ENCODE measurements around the gene SMIM7. TPM values are rescaled to one million over a fixed set of nuclear protein-coding genes. Genes with fewer than 3 reads are reported as not detected.

SMIM7 gene
- total and polyA plus RNA-seq, 7 donors = 65.2 to 110 (median 88.5) TPM

DNA sequence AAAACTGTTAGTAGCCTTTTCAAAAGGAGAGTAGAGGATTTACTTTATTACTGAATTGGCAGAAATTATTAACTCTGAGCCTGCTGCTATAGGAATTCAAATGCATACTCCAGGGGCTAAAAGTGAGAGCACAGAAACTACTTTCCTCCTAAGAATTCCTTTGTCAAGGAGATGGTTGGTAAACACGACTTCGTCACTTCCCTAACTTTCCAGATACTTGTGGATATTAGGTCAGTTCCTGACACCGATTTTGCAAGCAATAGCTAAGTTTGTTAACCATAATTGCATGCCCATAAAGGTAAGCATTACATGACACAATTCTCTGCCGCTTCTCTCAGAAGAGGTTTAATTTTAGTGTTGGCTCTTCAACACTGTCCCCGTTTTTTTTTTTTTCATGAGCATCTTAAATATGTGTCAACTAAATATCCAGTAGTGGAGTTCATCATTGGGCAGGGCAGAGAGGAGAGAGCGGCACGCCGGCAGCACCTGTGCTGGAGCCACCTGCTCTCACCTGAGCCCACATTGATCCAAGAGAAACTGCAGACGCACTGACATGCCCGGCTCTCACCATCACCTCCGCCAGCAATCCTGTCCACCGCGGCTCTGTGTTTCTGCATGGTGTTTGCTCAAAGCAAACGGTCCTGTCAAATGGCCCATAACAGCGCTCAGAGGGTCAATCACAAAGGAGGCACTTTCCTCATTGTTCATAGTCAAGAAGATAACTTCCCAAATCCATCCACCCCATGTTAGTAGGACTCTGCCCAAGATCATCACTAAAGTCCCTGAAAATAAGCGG lies 34.6 kb downstream of the SMIM7 start:
- Histone ChIP-seq H3K4me3 (no peak overlapping the region), H3K27me3 (no peaks in the 10 kb centered on the region), H3K4me1 (peaks cover 0 to 66% (median 45%) of the 10 kb centered on the region in 4 donors), H3K27ac (no peak overlapping the region), H3K9me3 (no peaks in the 10 kb centered on the region), H3K36me3 (peaks cover 0 to 16% (median 0%) of the 10 kb centered on the region in 4 donors)
- TF ChIP-seq POLR2A (IDR thresholded peaks at IDR 0.05) (no peak), POLR2AphosphoS5 (IDR thresholded peaks at IDR 0.05) (no peak), CTCF (IDR thresholded peaks at IDR 0.05) (no peak), EP300 (IDR thresholded peaks at IDR 0.05) (no peak)
- intact Hi-C loops (cut with DNase I) = no loop called here
- no peak for DNase-seq
- WGBS, 2 donors = 53 to 82% methylated on average over 16 of the region's 16 CpGs

DNA sequence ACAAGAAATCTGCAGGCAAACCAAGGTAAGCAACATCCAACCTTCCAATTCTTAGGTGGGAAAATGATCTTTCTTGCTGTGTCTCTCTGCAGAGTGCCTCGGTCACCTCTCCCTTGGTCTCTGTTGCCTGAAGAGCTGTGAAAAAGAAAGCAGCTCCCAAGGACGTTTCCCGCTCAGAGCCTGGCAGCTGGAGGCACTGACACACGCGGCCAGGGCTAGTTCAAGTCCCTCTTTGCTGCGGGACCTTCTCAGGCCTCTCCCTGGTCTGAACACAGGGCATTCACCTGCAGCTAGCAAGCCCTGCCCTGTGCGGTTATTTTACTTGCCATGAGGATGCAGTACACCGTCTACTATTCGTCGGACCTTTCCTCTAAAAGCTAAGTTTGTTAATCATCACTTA lies 35.7 kb downstream of the SMIM7 start:
- intact Hi-C loops (cut with DNase I) = no loop called here
- no peak overlapping the region for H3K4me3 ChIP-seq
- H3K9me3 ChIP-seq = no peaks in the 10 kb centered on the region
- H3K27ac ChIP-seq = no peak overlapping the region
- no peaks in the 10 kb centered on the region for H3K27me3 ChIP-seq
- no peak for TF ChIP-seq CTCF (IDR thresholded peaks at IDR 0.05)
- TF ChIP-seq POLR2A (IDR thresholded peaks at IDR 0.05) = no peak
- TF ChIP-seq EP300 (IDR thresholded peaks at IDR 0.05) = no peak
- no peak for TF ChIP-seq POLR2AphosphoS5 (IDR thresholded peaks at IDR 0.05)
- H3K36me3 ChIP-seq = peaks cover 0 to 12% (median 0%) of the 10 kb centered on the region in 4 donors
- no peak for DNase-seq
- 85 to 90% methylated on average over 10 of the region's 10 CpGs for WGBS, 2 donors
- H3K4me1 ChIP-seq = peaks cover 0 to 68% (median 49%) of the 10 kb centered on the region in 4 donors

DNA sequence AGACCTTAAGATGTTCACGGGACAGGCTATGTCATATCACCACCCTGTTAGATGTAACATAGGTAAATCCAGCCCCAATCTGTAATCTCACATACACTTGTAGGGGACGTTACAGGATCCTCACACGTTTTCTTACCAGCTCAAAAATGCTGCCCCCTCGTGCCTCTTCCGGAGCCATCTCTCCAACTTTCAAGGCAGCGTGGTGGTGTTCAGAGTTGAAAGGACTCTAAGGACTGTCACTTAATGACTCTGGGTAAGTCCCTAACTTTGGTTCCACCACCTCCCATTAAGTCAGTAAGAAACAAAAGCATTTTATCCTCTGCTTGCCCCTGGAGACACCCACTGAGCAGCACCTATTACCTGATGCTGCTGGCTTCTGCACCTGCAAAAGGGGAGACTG lies 36.4 kb downstream of the SMIM7 start:
- no peaks in the 10 kb centered on the region for H3K27me3 ChIP-seq

DNA sequence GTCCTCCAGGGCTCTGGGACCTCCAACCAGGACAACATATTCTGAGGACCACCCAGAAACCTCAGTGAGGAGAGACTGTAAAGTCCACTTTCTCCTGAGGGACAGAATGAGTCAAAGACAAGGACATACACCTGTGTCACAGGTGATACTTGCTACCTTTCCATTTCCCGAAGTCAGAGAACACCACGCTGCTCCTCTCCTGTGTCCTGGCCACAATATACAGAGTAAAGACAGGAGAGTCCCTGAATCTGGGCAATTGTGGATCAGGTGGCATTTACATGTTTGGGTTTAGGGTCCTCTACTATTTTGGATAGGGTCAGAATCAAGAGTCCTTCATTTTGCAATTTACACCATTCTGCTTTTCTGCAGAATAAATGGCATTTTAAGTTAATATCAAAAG lies 36.9 kb downstream of the SMIM7 start:
- intact Hi-C loops (cut with DNase I) = no loop called here
- H3K4me3 ChIP-seq = no peak overlapping the region
- 93 to 95% methylated on average over 2 of the region's 2 CpGs for WGBS, 2 donors
- peaks cover 0 to 12% (median 0%) of the 10 kb centered on the region in 4 donors for H3K36me3 ChIP-seq
- TF ChIP-seq CTCF (IDR thresholded peaks at IDR 0.05) (no peak), POLR2A (IDR thresholded peaks at IDR 0.05) (no peak), POLR2AphosphoS5 (IDR thresholded peaks at IDR 0.05) (no peak), EP300 (IDR thresholded peaks at IDR 0.05) (no peak)
- no peak overlapping the region for H3K27ac ChIP-seq
- no peak for DNase-seq
- peaks cover 0 to 75% (median 53%) of the 10 kb centered on the region in 4 donors for H3K4me1 ChIP-seq
- no peaks in the 10 kb centered on the region for H3K9me3 ChIP-seq
- H3K27me3 ChIP-seq = no peaks in the 10 kb centered on the region

More for the DNA sequence above, 36.4 kb downstream of the SMIM7 start:
- peaks cover 0 to 70% (median 50%) of the 10 kb centered on the region in 4 donors for H3K4me1 ChIP-seq
- H3K36me3 ChIP-seq = peaks cover 0 to 12% (median 0%) of the 10 kb centered on the region in 4 donors
- 85% methylated on average over 6 of the region's 6 CpGs for WGBS, 2 donors
- no peak overlapping the region for H3K4me3 ChIP-seq
- intact Hi-C loops (cut with DNase I) = no loop called here
- no peak for DNase-seq
- no peak overlapping the region for H3K27ac ChIP-seq
- no peaks in the 10 kb centered on the region for H3K9me3 ChIP-seq
- no peak for TF ChIP-seq CTCF (IDR thresholded peaks at IDR 0.05)
- TF ChIP-seq POLR2AphosphoS5 (IDR thresholded peaks at IDR 0.05) = no peak
- no peak for TF ChIP-seq EP300 (IDR thresholded peaks at IDR 0.05)
- TF ChIP-seq POLR2A (IDR thresholded peaks at IDR 0.05) = no peak

Measured in sigmoid colon (tissue), 7 donors.